Subcutaneous abdominal adipose tissue (tissue), 5 donors: ENCODE measurements around the gene ADAMTS6.

ENCODE experiments used
- H3K27ac ChIP-seq: one replicate; pipeline ENCODE4 v1.7.0; 2013; ENCODE audit warnings: low read depth, mild to moderate bottlenecking, inconsistent platforms, low read length, moderate library complexity
- H3K27me3 ChIP-seq, 5 donors: one replicate each; pipeline ENCODE4 v1.7.0; 2013; ENCODE audit warnings: low read length in 5 of 5, inconsistent platforms in 1 of 5; ENCODE audit not compliant: control insufficient read depth in 5 of 5, insufficient read depth in 4 of 5
- H3K36me3 ChIP-seq, 5 donors: one replicate each; pipeline ENCODE4 v1.7.0; 2013; ENCODE audit warnings: low read length in 5 of 5; ENCODE audit not compliant: control insufficient read depth in 5 of 5, insufficient read depth in 5 of 5
- H3K4me1 ChIP-seq, 5 donors: one replicate each; pipeline ENCODE4 v1.7.0; 2013; ENCODE audit warnings: low read length in 5 of 5, mild to moderate bottlenecking in 3 of 5, moderate library complexity in 1 of 5; ENCODE audit not compliant: control insufficient read depth in 5 of 5, insufficient read depth in 5 of 5
- H3K4me3 ChIP-seq, 5 donors: one replicate each; pipeline ENCODE4 v1.7.0; 2013; ENCODE audit warnings: low read length in 5 of 5, low read depth in 1 of 5
- H3K9ac ChIP-seq, 5 donors: one replicate each; pipeline ENCODE4 v1.7.0; 2013; ENCODE audit warnings: low read length in 5 of 5, mild to moderate bottlenecking in 4 of 5, moderate library complexity in 3 of 5
- H3K9me3 ChIP-seq, 5 donors: one replicate each; pipeline ENCODE4 v1.7.0; 2013; ENCODE audit warnings: low read length in 5 of 5; ENCODE audit not compliant: control insufficient read depth in 5 of 5
- donor health status: healthy.
- donor health status: healthy.
- donor health status: healthy.
- donor health status: healthy.
- donor health status: healthy.

The ADAMTS6 gene

DNA sequence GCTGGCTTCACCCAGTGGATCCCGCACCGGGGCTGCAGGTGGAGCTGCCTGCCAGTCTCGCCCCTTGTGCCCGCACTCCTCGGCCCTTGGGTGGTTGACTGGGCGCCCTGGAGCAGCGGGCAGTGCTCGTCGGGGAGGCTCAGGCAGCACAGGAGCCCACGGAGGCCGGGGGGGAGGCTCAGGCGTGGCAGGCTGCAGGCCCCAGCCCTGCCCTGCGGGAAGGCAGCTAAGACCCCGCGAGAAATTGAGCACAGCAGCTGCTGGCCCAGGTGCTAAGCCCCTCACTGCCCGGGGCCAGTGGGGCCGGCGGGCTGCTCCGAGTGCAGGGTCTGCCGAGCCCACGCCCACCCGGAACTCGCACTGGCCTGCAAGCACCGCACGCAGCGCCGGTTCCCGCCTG, 3.7 kb upstream of the ADAMTS6 start:
- H3K9me3 ChIP-seq, result no peaks in the 10 kb centered on the region
- H3K27ac ChIP-seq, result no peak overlapping the region
- no peaks in the 10 kb centered on the region for H3K27me3 ChIP-seq
- H3K4me1 ChIP-seq, result peaks cover 2 to 26% (median 20%) of the 10 kb centered on the region in 5 donors
- no peaks in the 10 kb centered on the region for H3K36me3 ChIP-seq
- no peak overlapping the region for H3K9ac ChIP-seq
- no peak overlapping the region for H3K4me3 ChIP-seq

DNA sequence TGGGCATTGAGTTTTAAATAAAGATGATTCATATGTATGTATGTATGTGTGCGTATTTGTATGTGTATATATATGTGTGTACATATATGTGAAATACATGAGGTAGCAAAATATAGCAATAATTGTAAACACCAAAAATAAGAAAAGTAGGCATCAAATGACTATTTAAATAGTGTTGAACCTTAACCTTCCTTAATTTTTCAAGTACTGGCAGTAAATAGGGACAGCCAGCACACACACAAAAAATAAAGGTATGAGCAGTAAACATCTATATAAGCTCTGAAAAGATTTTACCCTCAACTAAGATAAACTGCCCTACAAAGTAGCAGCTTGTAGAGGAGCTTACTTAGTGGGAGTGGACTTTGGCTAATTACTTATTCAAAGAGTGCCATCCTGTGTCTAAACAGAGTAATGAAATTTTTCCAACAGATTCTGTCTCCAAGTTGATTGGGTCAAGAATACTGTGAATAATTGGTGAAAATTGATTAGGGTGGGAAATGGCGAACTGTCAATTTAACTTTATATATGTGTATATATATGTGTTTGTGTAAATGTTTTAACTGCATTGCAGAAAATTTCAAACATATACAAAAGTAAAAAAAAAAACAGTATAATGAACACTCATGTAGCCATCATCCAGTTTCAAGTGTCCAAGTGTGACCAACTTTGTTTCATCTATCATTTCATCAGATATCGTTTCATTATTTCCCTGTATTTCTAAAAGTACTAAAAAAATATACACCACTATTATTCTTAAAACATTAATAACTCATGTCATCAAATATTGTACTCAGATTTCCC, 2.0 kb upstream of the ADAMTS6 start:
- H3K9ac ChIP-seq, result peak overlapping the region in 4 of 5 donors; percentile 70 to 80 (median 75)
- H3K36me3 ChIP-seq, result no peaks in the 10 kb centered on the region
- H3K4me3 ChIP-seq, result peak overlapping the region; percentile 73 to 94 (median 84)
- H3K4me1 ChIP-seq, result peaks cover 2 to 34% (median 26%) of the 10 kb centered on the region in 5 donors
- no peaks in the 10 kb centered on the region for H3K9me3 ChIP-seq
- peak overlapping the region; percentile 96 for H3K27ac ChIP-seq
- no peaks in the 10 kb centered on the region for H3K27me3 ChIP-seq

DNA sequence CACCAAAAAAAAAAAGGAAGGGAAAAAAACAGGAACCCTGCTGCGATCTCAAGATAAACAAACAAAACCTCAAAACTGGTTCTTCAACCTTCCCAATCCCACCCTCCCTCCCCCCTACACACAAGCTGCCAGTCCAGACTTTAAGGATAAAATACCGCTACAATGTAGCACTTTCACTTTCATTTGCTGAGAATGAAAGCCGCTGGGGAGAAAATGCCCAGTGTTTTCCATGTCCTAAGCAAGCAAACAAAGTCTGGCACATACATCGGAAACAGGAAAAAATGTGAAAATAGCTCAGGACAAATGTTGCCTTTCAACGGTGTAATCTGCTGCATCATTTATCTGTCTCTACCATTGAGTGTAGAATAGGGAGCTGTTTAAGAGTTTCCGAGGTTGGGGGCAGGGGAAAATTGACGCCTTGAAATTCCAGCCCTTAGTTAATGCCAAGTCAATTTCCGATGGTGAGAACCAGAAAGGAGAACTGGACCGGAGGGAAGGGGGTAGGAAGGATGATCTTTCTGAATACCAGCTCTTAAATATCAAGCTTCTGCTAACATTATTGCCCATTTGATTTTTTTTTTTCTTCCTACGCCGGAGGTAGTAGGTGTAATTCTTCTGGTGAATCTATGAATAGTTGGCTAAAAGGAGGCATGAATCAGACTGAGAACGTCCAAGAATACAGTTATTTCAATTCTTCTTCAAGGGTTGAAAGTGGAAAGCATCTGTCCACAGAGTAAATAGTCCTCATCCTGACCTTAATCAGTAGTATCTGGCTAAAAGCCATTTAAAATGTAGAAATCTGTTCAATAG, 1.2 kb upstream of the ADAMTS6 start:
- Histone ChIP-seq H3K27ac (peak overlapping the region; percentile 96), H3K9me3 (no peaks in the 10 kb centered on the region), H3K9ac (peak overlapping the region; percentile 70 to 87 (median 75)), H3K4me1 (peaks cover 2 to 34% (median 26%) of the 10 kb centered on the region in 5 donors), H3K27me3 (no peaks in the 10 kb centered on the region), H3K4me3 (peak overlapping the region; percentile 73 to 94 (median 84)), H3K36me3 (no peaks in the 10 kb centered on the region)

DNA sequence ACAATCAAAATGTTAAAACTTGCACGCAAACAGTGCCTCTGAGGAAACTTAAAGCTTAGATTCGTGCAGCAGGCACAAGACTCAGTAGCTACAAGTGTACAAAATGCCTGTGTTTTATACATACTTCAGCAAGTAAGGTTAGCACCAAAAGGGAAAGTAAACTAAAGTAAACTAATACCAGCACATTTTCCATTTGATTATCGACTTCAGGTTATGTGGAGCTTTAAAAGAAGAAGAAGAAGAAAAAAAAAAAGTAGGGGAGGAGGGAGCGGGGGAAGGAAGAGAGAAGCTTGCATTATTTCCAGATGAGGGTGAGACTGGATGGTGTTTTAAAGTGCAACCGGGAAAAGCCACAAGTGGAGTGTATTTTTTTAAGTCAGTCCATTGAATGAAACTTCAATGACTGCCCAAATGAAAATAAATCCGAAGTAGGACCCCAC, 596 bp upstream of the ADAMTS6 start:
- peak overlapping the region; percentile 70 to 87 (median 75) for H3K9ac ChIP-seq

DNA sequence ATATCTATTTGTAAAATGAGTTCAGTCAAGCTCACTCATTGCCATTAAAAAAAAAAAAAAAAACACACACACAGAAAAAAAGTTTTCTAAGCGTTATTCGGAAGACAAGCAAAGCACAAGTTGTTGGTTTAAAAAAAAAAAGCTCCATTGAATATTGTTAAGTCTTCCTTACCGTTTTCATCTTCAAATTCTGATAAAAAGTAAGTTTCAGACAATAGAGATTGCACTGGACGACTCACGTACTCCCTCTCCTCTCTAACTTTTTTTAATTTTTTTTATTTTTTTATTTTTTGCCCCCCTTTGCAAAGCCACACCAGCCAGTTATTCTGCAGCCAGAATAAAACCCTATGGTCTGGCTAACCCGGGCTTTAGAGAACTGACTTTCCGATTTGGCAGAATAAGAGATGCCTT, 544 bp downstream of the ADAMTS6 start:
- Histone ChIP-seq H3K27ac (peak overlapping the region; percentile 96), H3K9ac (peak overlapping the region in 4 of 5 donors; percentile 58 to 80 (median 75)), H3K4me3 (peak overlapping the region; percentile 73 to 94 (median 84)), H3K4me1 (peaks cover 2 to 34% (median 26%) of the 10 kb centered on the region in 5 donors), H3K36me3 (no peaks in the 10 kb centered on the region), H3K27me3 (no peaks in the 10 kb centered on the region), H3K9me3 (no peaks in the 10 kb centered on the region)

More for the DNA sequence above, 596 bp upstream of the ADAMTS6 start:
- no peaks in the 10 kb centered on the region for H3K9me3 ChIP-seq
- H3K4me3 ChIP-seq, result peak overlapping the region; percentile 73 to 94 (median 84)
- H3K36me3 ChIP-seq, result no peaks in the 10 kb centered on the region
- no peaks in the 10 kb centered on the region for H3K27me3 ChIP-seq
- H3K27ac ChIP-seq, result peak overlapping the region; percentile 96
- H3K4me1 ChIP-seq, result peaks cover 2 to 34% (median 26%) of the 10 kb centered on the region in 5 donors

DNA sequence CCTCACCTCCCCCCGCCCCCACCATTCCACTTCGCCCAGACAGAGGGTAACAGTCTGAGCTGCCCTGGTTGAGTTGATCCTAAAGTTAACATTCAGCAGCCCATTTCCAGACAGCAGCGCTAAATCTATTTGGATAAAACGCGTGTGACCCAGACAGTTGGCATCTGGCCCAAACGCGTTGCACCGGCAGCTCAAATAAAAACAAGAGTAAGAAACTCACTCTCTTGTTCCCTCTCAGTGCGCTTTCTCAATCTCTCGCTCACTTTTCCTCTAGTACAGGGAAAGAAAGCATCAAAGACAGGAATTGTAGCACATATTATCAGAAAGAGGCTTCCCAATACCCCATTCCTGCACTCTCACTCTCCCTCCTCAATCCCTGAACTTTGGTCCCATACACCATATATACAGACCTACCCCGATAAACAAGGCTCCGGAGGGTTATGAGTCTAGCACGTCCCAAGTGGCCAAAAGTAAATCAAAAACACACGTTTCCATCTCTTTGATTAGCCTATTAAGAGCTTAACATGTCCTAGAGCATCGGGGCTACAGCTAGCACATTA, 1.3 kb downstream of the ADAMTS6 start:
- Histone ChIP-seq H3K27ac (peak overlapping the region; percentile 21), H3K36me3 (no peaks in the 10 kb centered on the region), H3K9ac (peak overlapping the region; percentile 0 to 68 (median 57)), H3K4me1 (peaks cover 2 to 34% (median 26%) of the 10 kb centered on the region in 5 donors), H3K9me3 (no peaks in the 10 kb centered on the region), H3K4me3 (peak overlapping the region; percentile 73 to 94 (median 84)), H3K27me3 (no peaks in the 10 kb centered on the region)

DNA sequence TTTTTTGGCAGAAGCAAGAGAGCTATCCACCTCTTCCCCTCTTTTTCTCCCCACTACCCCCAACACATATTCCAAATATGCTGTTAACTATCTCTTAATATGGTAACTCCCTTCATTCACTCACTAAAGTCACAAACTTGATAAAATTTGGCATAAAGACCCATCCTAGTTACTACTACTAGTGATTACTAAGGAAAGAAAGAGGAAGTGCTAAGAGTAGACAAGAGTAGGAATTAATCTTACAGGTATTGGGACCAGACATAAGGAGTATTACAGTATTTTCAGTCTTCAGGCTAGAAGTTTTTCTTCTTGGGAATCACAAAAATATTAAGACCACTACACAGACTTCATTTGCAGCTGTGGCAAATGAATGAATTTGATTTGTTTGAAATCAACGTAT, 2.2 kb downstream of the ADAMTS6 start:
- Histone ChIP-seq H3K4me3 (peak overlapping the region; percentile 73 to 94 (median 84)), H3K9me3 (no peaks in the 10 kb centered on the region), H3K4me1 (peaks cover 2 to 37% (median 26%) of the 10 kb centered on the region in 5 donors), H3K9ac (peak overlapping the region in 1 of 5 donors; percentile 57), H3K27ac (peak overlapping the region; percentile 21), H3K27me3 (no peaks in the 10 kb centered on the region), H3K36me3 (no peaks in the 10 kb centered on the region)

DNA sequence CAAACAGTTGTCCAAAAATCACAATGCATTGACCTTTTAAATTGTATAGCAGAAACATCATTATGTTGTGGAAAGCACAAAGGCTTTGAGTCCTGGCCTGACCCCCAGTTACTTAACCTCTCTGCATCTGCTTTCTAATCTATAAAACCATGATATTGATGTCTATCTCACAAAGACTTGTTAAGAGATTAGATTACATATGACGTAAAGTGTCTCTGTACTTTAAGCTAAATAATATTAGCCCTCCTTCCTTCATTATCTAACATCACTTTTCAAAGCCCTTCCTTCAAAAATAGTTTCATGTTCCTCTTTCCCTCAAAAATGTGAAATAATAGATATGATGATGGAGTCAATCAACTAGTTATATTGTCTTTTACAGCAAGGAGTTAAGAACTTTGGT, 3.4 kb downstream of the ADAMTS6 start:
- Histone ChIP-seq H3K36me3 (no peaks in the 10 kb centered on the region), H3K27me3 (no peaks in the 10 kb centered on the region), H3K9me3 (no peaks in the 10 kb centered on the region), H3K9ac (no peak overlapping the region), H3K4me3 (no peak overlapping the region), H3K4me1 (peaks cover 2 to 39% (median 23%) of the 10 kb centered on the region in 5 donors), H3K27ac (no peak overlapping the region)

DNA sequence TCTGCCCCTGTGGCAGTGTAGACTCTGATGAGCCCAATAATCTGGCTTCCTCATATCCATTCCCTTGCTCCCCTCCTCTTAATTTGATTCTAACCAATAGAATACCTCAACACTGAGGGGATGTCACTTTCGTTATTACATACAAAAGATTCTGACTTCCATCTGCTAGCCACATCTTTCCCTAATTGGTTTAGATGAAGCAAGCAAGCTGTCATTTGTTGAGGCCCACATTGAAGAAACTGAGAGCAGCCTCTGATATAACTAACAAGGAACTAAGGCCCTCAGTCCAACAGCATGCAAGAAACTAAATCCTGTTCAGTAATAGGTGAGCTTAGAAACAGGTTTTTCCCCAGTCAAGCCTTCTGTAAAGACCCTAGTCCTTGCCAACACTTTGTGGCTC, 5.8 kb downstream of the ADAMTS6 start:
- Histone ChIP-seq H3K4me3 (no peak overlapping the region), H3K9me3 (no peaks in the 10 kb centered on the region), H3K9ac (no peak overlapping the region)

More for the DNA sequence above, 5.8 kb downstream of the ADAMTS6 start:
- H3K36me3 ChIP-seq, result no peaks in the 10 kb centered on the region
- no peak overlapping the region for H3K27ac ChIP-seq
- no peaks in the 10 kb centered on the region for H3K27me3 ChIP-seq
- H3K4me1 ChIP-seq, result peaks cover 0 to 23% (median 11%) of the 10 kb centered on the region in 5 donors
